ENCODE data around the gene TBC1D19. TPM values are rescaled to one million over a fixed set of nuclear protein-coding genes. Genes with fewer than 3 reads are reported as not detected.

Gene TBC1D19
- total and polyA plus RNA-seq, 4 donors, result 1.2 to 5.8 (median 2.2) TPM

DNA sequence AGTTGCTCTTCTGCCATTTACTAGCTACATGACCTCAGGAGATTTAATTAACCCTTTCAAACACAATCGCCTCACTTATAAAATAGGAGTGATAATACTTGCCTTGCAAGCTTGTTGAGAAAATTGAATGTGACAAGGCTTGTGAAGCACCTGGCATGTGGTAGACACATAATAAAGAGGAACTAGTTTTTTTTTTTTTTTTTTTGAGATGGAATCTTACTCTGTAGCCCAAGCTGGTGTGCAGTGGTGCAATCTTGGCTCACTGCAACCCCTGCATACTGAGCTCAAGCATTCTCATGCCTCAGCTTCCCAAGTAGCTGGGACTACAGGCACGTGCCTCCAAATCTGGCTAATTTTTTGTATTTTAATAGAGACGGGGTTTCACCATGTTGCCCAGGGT is 203.0 kb downstream of the TBC1D19 start (continued):
- TF ChIP-seq, protein P1, sequence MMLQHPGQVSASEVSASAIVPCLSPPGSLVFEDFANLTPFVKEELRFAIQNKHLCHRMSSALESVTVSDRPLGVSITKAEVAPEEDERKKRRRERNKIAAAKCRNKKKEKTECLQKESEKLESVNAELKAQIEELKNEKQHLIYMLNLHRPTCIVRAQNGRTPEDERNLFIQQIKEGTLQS (IDR thresholded peaks at IDR 0.05), result no peak
- TF ChIP-seq HNF4A (conservative IDR thresholded peaks at IDR 0.05) (no peak), RAD21 (IDR thresholded peaks at IDR 0.05) (no peak), REST (IDR thresholded peaks at IDR 0.05) (no peak)

DNA sequence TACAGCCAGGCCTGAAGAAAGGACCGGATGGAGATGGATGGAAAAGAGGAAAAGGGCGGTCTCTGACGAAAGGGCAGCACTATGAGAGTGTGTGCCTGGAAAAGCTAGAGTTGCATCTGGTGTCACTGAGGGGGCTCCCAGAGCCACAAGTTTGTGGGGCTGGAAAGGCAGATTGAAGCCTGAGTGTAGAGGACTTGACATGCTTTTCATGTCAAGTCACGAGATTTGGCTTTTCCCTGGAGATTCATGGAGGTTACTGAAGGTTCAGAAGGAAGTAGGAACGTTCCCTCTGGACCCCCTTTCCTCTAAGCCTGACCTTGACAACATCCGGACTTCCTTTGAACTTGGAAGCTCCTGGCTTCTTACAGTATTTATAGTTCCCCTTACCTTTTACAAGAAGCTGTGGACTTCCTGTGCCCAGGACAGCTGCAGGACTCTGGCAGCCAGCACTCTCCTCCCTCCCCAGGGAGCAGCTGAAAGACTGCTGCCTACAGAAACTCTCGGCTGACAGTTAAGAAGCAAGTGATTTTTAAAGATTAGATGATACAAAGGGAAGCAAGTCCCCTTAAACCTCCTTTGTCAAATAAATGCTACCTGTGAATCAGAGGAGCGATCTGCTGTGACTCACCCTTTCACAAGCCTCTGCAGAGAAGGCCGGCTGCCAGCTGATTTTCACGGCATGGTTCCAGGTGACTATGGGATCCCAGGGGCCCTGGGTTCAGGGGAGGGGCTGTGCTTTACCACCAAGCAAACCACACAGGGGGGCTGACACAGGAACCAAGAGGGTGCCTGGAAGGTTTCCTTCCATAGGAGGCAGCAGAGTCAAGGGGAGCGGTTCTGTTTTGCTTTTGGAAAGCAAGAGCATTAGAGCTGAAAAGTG is 203.8 kb downstream of the TBC1D19 start:
- TF ChIP-seq CTCF (IDR thresholded peaks at IDR 0.05; ENCODE audit: low read depth, low read length, missing input control) (peak; percentile 46), RXRA (IDR thresholded peaks at IDR 0.05) (peak in 1 of 2 donors; percentile 27), NR2F2 (IDR thresholded peaks at IDR 0.05) (peak; percentile 74), RAD21 (IDR thresholded peaks at IDR 0.05) (peak; percentile 77 to 82), EGR1 (IDR thresholded peaks at IDR 0.05; ENCODE audit: low read depth in 2 of 2) (no peak), HNF4A (conservative IDR thresholded peaks at IDR 0.05) (no peak), YY1 (IDR thresholded peaks at IDR 0.05) (no peak), REST (IDR thresholded peaks at IDR 0.05) (no peak), ZBTB33 (IDR thresholded peaks at IDR 0.05) (no peak)
- Histone ChIP-seq H3K9ac (ENCODE audit: low read depth in 1 of 2, low read length in 2 of 2) (no peak overlapping the region), H3K36me3 (ENCODE audit: control insufficient read depth in 4 of 4, insufficient read depth in 3 of 4, low read depth in 1 of 4, low read length in 3 of 4) (no peaks in the 10 kb centered on the region), H3K27ac (ENCODE audit: low read depth in 1 of 2, low read length in 2 of 2) (no peak overlapping the region), H3K27me3 (ENCODE audit: control insufficient read depth in 4 of 4, insufficient read depth in 4 of 4, low read length in 3 of 4) (no peaks in the 10 kb centered on the region), H3K4me1 (ENCODE audit: control insufficient read depth in 4 of 4, insufficient read depth in 4 of 4, low read length in 3 of 4) (peaks cover 0 to 8% (median 4%) of the 10 kb centered on the region in 4 donors), H3K9me3 (ENCODE audit: control insufficient read depth in 4 of 4, low read length in 3 of 4) (no peaks in the 10 kb centered on the region), H3K4me3 (ENCODE audit: low read depth in 1 of 3, low read length in 3 of 3) (no peak overlapping the region)
- no peak for DNase-seq (ENCODE audit: low spot score)
- WGBS, result 51% methylated on average over 11 of the region's 11 CpGs

Data from liver (tissue), 9 donors.